IMR-90 (cell line): Measurements from ENCODE around the gene SAMD11. TPM values are rescaled to one million over a fixed set of nuclear protein-coding genes. Genes with fewer than 3 reads are reported as not detected.

ENCODE experiments used
- ATAC-seq: fragments of 200-7000 bp; cut with Tn5 transposase; 2 replicates; pipeline ENCODE4 v1.9.1; 2020; ENCODE audit warnings: low read depth, mild to moderate bottlenecking, moderate library complexity
- BruUV-seq: library from RNA; stranded (reverse); fragments of 400-500 nt; replicated peaks from 2 replicates; lab custom pipeline; 2021; lab: Mats Ljungman, UMichigan
- CTCF ChIA-PET: fragments of 300-600 bp; formaldehyde crosslinking; extraction: SDS; loops from one replicate; lab custom pipeline; 2021; ENCODE audit warnings: antibody characterized with exemption; lab: Yijun Ruan, JAX
- POLR2A ChIA-PET: fragments of 300-600 bp; sonication (Branson Sonifier 250); formaldehyde crosslinking; loops from one replicate; lab custom pipeline; 2022; ENCODE audit warnings: antibody characterized with exemption; ENCODE audit not compliant: unreplicated experiment; lab: Charles Lee
- DNase-seq: peaks from one replicate; pipeline ENCODE4 v3.0.0; 2013
- H2AFZ ChIP-seq: replicated peaks from 2 replicates; pipeline ENCODE3; 2013; ENCODE audit warnings: low read length, mild to moderate bottlenecking; ENCODE audit not compliant: poor library complexity
- H2AK5ac ChIP-seq: 2 replicates; pipeline ENCODE4 v1.6.1; 2013; ENCODE audit warnings: low read depth, low read length, inconsistent platforms
- H2AK9ac ChIP-seq: replicated peaks from 2 replicates; pipeline ENCODE3; 2013; ENCODE audit warnings: mild to moderate bottlenecking, low read depth, low read length, moderate library complexity; ENCODE audit not compliant: poor library complexity
- H2BK120ac ChIP-seq: 2 replicates; pipeline ENCODE4 v1.6.1; 2013; ENCODE audit warnings: low read depth, low read length, inconsistent platforms
- H2BK15ac ChIP-seq: 3 replicates; pipeline ENCODE4 v1.6.1; 2013; ENCODE audit warnings: low read depth, low read length, inconsistent platforms
- H2BK20ac ChIP-seq: 2 replicates; pipeline ENCODE4 v1.6.1; 2013; ENCODE audit warnings: low read depth, mild to moderate bottlenecking, inconsistent platforms, low read length, moderate library complexity
- H2BK5ac ChIP-seq: 2 replicates; pipeline ENCODE4 v1.6.1; 2013; ENCODE audit warnings: mild to moderate bottlenecking, low read depth, low read length, inconsistent platforms; ENCODE audit not compliant: poor library complexity, severe bottlenecking
- H3K14ac ChIP-seq: replicated peaks from 2 replicates; pipeline ENCODE4 v1.6.1; 2013; ENCODE audit warnings: low read depth, low read length, inconsistent platforms
- H3K18ac ChIP-seq: 2 replicates; pipeline ENCODE4 v1.6.1; 2013; ENCODE audit warnings: low read depth, low read length, control low read depth
- H3K23ac ChIP-seq: 2 replicates; pipeline ENCODE4 v1.6.1; 2013; ENCODE audit warnings: low read depth, low read length, inconsistent platforms
- H3K27ac ChIP-seq: 2 replicates; pipeline ENCODE4 v1.5.1; 2013; ENCODE audit warnings: mild to moderate bottlenecking, control low read depth, low read length; ENCODE audit not compliant: insufficient read depth
- H3K27me3 ChIP-seq: 2 replicates; pipeline ENCODE4 v1.6.1; 2013; ENCODE audit warnings: low read length; ENCODE audit not compliant: control insufficient read depth, insufficient read depth
- H3K36me3 ChIP-seq: 2 replicates; pipeline ENCODE4 v1.6.1; 2013; ENCODE audit warnings: low read length, mixed read lengths; ENCODE audit not compliant: control insufficient read depth, insufficient read depth
- H3K4ac ChIP-seq: 2 replicates; pipeline ENCODE4 v1.6.1; 2013; ENCODE audit warnings: low read depth, low read length, inconsistent platforms
- H3K4me1 ChIP-seq: 2 replicates; pipeline ENCODE4 v1.6.1; 2013; ENCODE audit warnings: low read length, mixed read lengths; ENCODE audit not compliant: control insufficient read depth, insufficient read depth
- H3K4me2 ChIP-seq: 2 replicates; pipeline ENCODE4 v1.6.1; 2013; ENCODE audit warnings: low read depth, mild to moderate bottlenecking, control low read depth, low read length, moderate library complexity
- H3K4me3 ChIP-seq: 2 replicates; pipeline ENCODE4 v1.5.1; 2013; ENCODE audit warnings: low read depth, mild to moderate bottlenecking, control low read depth, low read length, moderate library complexity; ENCODE audit not compliant: insufficient read depth
- H3K56ac ChIP-seq: 2 replicates; pipeline ENCODE4 v1.6.1; 2013; ENCODE audit warnings: low read length, inconsistent platforms; ENCODE audit not compliant: insufficient read depth; ENCODE audit errors: extremely low read depth
- H3K79me1 ChIP-seq, 2 experiments: 2 replicates each; pipeline ENCODE4 v1.6.1; 2013; ENCODE audit warnings: low read length in 2 of 2, inconsistent platforms in 1 of 2, low read depth in 1 of 2
- H3K9ac ChIP-seq: 2 replicates; pipeline ENCODE4 v1.6.1; 2013; ENCODE audit warnings: low read depth, low read length, control low read depth
- H3K9me1 ChIP-seq: 2 replicates; pipeline ENCODE4 v1.6.1; 2013; ENCODE audit warnings: low read length, inconsistent platforms; ENCODE audit not compliant: insufficient read depth
- H3K9me3 ChIP-seq: 2 replicates; pipeline ENCODE4 v1.6.1; 2013; ENCODE audit warnings: low read length; ENCODE audit not compliant: control insufficient read depth, insufficient read depth
- H4K20me1 ChIP-seq: 2 replicates; pipeline ENCODE4 v1.6.1; 2013; ENCODE audit warnings: low read length, inconsistent platforms; ENCODE audit not compliant: insufficient read depth
- H4K5ac ChIP-seq: 2 replicates; pipeline ENCODE4 v1.6.1; 2013; ENCODE audit warnings: mild to moderate bottlenecking, low read depth, low read length, control low read depth
- H4K8ac ChIP-seq, 2 experiments: 2 replicates each; pipeline ENCODE4 v1.6.1; 2013; ENCODE audit warnings: low read depth in 2 of 2, low read length in 2 of 2, control low read depth in 1 of 2, inconsistent platforms in 1 of 2
- H4K91ac ChIP-seq: 2 replicates; pipeline ENCODE4 v1.6.1; 2013; ENCODE audit warnings: low read depth, low read length, inconsistent platforms; ENCODE audit not compliant: insufficient read depth
- BHLHE40 ChIP-seq: fragments of 150-350 bp; IDR thresholded peaks from 2 replicates; pipeline ENCODE4 v1.6.1; 2016; ENCODE audit warnings: mild to moderate bottlenecking, low read depth, low read length
- MAFK ChIP-seq: IDR thresholded peaks from 2 replicates; pipeline ENCODE4 v1.6.1; 2012; ENCODE audit warnings: low read depth, low read length, improper control_type of control experiment
- NFE2L2 ChIP-seq: fragments of 150-350 bp; IDR thresholded peaks from 2 replicates; pipeline ENCODE4 v1.6.1; 2016; ENCODE audit warnings: low read depth, mild to moderate bottlenecking, low read length
- POLR2A ChIP-seq: IDR thresholded peaks from 2 replicates; pipeline ENCODE4 v1.6.1; 2012; ENCODE audit warnings: mild to moderate bottlenecking, low read depth, low read length
- RAD21 ChIP-seq: IDR thresholded peaks from 2 replicates; pipeline ENCODE4 v1.6.1; 2012; ENCODE audit warnings: low read length, improper control_type of control experiment
- RCOR1 ChIP-seq: IDR thresholded peaks from 2 replicates; pipeline ENCODE4 v1.6.1; 2012; ENCODE audit warnings: mild to moderate bottlenecking, low read length, improper control_type of control experiment; ENCODE audit not compliant: insufficient replicate concordance
- RFX5 ChIP-seq: IDR thresholded peaks from 2 replicates; pipeline ENCODE4 v1.8.0; 2012; ENCODE audit warnings: low read depth, mild to moderate bottlenecking, low read length, moderate library complexity
- SMC3 ChIP-seq: fragments of 150-350 bp; IDR thresholded peaks from 2 replicates; pipeline ENCODE4 v1.6.1; 2016; ENCODE audit warnings: low read depth, mild to moderate bottlenecking, antibody characterized with exemption, low read length, moderate library complexity
- WGBS, 2 experiments: methylation state at CpG; one replicate each; pipeline versions ENCODE4 v1.1.5 to v1.1.7; 2013; ENCODE audit warnings: missing lambda C conversion rate in 2 of 2; ENCODE audit not compliant: insufficient read length in 1 of 2; ENCODE audit errors: extremely low coverage in 2 of 2; 5-methylcytosine and 5-hydroxymethylcytosine counted together
- dilution Hi-C: fragments of 300-500 bp; cut with HindIII; formaldehyde crosslinking; loops from one replicate; pipeline ENCODE4 v1.14.3; 2018; ENCODE audit warnings: low sequenced_read_pairs; ENCODE audit not compliant: unreplicated experiment
- in situ Hi-C: fragments of 300-500 bp; cut with MboI; formaldehyde crosslinking; loops from 3 replicates; pipeline ENCODE4 v1.14.3; 2019; ENCODE audit warnings: low sequenced_read_pairs, inconsistent platforms, mixed read lengths
- intact Hi-C: fragments of 100-400 bp; cut with micrococcal nuclease; formaldehyde crosslinking; loops from 2 replicates; pipeline ENCODE4 v1.10.0; 2022
- polyA plus RNA-seq, 3 experiments: library from polyadenylated mRNA; depleted of rRNA; stranded (reverse); fragments of >200 nt; gene quantifications; 2 replicates each; pipeline ENCODE4 v1.2.3, GENCODE V29; 2012; ENCODE audit warnings: low replicate concordance in 1 of 3
- total RNA-seq: library from RNA; depleted of rRNA; stranded (reverse); fragments of >200 nt; gene quantifications from 2 replicates; pipeline ENCODE4 v1.2.3, GENCODE V29; 2012
- TF ChIP-seq, protein P1 (sequence below): conservative IDR thresholded peaks from 2 replicates; pipeline ENCODE4 v1.5.1; 2012; ENCODE audit warnings: mild to moderate bottlenecking, low read depth, low read length, improper control_type of control experiment
- TF ChIP-seq, protein P2 (sequence below): fragments of 150-350 bp; IDR thresholded peaks from 2 replicates; pipeline ENCODE4 v1.6.1; 2016; ENCODE audit warnings: low read depth, mild to moderate bottlenecking, low read length, moderate library complexity, borderline replicate concordance

The SAMD11 gene
- total and polyA plus RNA-seq, 2 of the 4 experiments (the other 2 are of a cell fraction) = 5.9 to 22.9 TPM

DNA sequence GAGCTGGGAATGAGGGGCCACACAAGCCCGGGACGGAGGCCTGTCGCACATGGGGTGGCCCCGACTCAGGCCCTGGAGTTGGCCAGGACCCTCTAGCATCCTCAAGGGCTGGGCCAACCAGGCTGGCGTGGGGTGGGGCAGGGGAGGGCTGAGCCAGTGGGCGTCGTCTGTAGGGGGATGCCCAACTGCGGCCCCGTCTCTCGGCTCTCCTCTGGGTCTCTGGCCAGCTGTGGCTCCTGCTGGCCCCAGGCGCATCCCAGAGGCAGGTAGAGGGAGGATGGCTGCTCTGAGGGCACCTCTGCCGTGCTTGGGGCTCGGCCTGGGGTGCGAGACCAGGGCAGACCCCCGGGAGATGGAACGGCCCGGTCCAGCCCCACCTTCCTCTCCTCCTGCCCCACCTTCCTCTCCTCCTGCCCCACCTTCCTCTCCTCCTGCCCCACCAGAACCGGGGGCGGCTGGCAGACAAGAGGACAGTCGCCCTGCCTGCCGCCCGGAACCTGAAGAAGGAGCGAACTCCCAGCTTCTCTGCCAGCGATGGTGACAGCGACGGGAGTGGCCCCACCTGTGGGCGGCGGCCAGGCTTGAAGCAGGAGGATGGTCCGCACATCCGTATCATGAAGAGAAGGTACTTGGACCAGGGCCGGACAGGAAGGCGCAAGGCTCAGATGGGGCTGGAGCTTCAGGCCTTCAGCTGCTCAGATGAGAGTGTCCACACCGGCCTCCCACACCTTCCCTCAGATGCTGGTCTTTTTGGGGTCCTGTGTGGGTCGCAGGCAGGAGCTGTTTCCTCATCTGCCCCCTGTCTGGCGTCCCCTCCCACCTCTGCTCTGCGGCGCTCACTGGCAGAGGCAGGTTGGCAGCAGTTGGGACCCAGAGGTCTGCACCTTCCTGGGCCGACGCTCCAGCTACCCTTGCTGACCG is 6.2 kb downstream of the SAMD11 start:
- no peak overlapping the region for H3K23ac ChIP-seq
- no peak overlapping the region for H3K27ac ChIP-seq
- H2AFZ ChIP-seq = no peak overlapping the region
- no peak overlapping the region for H4K5ac ChIP-seq
- H3K9ac ChIP-seq = no peak overlapping the region
- no peak overlapping the region for H3K14ac ChIP-seq
- no peak overlapping the region for H3K4me2 ChIP-seq
- H3K27me3 ChIP-seq = no peaks in the 10 kb centered on the region
- H2BK15ac ChIP-seq = no peak overlapping the region
- dilution Hi-C loops = no loop called here
- H3K56ac ChIP-seq = no peak overlapping the region
- TF ChIP-seq MAFK (no peak), BHLHE40 (no peak), SMC3 (no peak), NFE2L2 (no peak), POLR2A (no peak), RFX5 (no peak), RAD21 (no peak), RCOR1 (no peak)
- TF ChIP-seq, protein P1, sequence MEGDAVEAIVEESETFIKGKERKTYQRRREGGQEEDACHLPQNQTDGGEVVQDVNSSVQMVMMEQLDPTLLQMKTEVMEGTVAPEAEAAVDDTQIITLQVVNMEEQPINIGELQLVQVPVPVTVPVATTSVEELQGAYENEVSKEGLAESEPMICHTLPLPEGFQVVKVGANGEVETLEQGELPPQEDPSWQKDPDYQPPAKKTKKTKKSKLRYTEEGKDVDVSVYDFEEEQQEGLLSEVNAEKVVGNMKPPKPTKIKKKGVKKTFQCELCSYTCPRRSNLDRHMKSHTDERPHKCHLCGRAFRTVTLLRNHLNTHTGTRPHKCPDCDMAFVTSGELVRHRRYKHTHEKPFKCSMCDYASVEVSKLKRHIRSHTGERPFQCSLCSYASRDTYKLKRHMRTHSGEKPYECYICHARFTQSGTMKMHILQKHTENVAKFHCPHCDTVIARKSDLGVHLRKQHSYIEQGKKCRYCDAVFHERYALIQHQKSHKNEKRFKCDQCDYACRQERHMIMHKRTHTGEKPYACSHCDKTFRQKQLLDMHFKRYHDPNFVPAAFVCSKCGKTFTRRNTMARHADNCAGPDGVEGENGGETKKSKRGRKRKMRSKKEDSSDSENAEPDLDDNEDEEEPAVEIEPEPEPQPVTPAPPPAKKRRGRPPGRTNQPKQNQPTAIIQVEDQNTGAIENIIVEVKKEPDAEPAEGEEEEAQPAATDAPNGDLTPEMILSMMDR = no peak
- TF ChIP-seq, protein P2, sequence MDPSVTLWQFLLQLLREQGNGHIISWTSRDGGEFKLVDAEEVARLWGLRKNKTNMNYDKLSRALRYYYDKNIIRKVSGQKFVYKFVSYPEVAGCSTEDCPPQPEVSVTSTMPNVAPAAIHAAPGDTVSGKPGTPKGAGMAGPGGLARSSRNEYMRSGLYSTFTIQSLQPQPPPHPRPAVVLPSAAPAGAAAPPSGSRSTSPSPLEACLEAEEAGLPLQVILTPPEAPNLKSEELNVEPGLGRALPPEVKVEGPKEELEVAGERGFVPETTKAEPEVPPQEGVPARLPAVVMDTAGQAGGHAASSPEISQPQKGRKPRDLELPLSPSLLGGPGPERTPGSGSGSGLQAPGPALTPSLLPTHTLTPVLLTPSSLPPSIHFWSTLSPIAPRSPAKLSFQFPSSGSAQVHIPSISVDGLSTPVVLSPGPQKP = no peak
- H4K8ac ChIP-seq = no peak overlapping the region
- no peak overlapping the region for H2AK9ac ChIP-seq
- BruUV-seq = no TSS peak
- no peaks in the 10 kb centered on the region for H3K9me3 ChIP-seq
- no peak overlapping the region for H2BK5ac ChIP-seq
- in situ Hi-C loops = no loop called here
- H3K4ac ChIP-seq = no peak overlapping the region
- no peak overlapping the region for H2BK120ac ChIP-seq
- H3K36me3 ChIP-seq = peaks cover 9% of the 10 kb centered on the region
- H2AK5ac ChIP-seq = no peak overlapping the region
- H4K91ac ChIP-seq = no peak overlapping the region
- ATAC-seq = no peak
- WGBS, 2 experiments = 99% methylated on average over 11 of the region's 40 CpGs; no CpG with 5 or more reads in 1 of the 2 experiments
- no peak overlapping the region for H3K4me3 ChIP-seq
- no peak overlapping the region for H3K18ac ChIP-seq
- H2BK20ac ChIP-seq = no peak overlapping the region
- intact Hi-C loops = no loop called here
- peaks cover 6% of the 10 kb centered on the region; the same call in 1 of the 2 replicates for H4K20me1 ChIP-seq
- POLR2A ChIA-PET = no interaction called here
- H3K4me1 ChIP-seq = no peaks in the 10 kb centered on the region; the same call in 1 of the 2 replicates
- peaks cover 0 to 8% of the 10 kb centered on the region in 2 experiments; a peak in 1 of 4 replicates for H3K79me1 ChIP-seq
- CTCF ChIA-PET = interaction anchor here (0.6 kb wide), 1 partner anchor 11 kb away, joined by 3 read pairs; no protein-coding TSS in a partner anchor
- no peaks in the 10 kb centered on the region for H3K9me1 ChIP-seq
- no peak for DNase-seq
